ENCODE results near the gene COPZ1.

The COPZ1 gene

GRCh38 chr12:54398995-54399793, 74.3 kb downstream of the COPZ1 start:
- peak; percentile 47 for DNase-seq

- no peak for DNase-seq
Measured at GRCh38 chr12:54401119-54401518, 76.2 kb downstream of the COPZ1 start.

All from NCI-H187 treated with DMSO at 0.1 percent for 48 hours (cell line).